GM19035 (cell line): ENCODE results near the gene PPP1R7.

ENCODE experiments used
- ATAC-seq: cut with Tn5 transposase; IDR thresholded peaks from one replicate; pipeline ENCODE4 v1.9.1; 2021; ENCODE audit not compliant: unreplicated experiment

The PPP1R7 gene

GRCh38 chr2:241160318-241160717 lies 10.1 kb downstream of the PPP1R7 start:
- no peak for ATAC-seq

GRCh38 chr2:241161646-241162281 lies 11.5 kb downstream of the PPP1R7 start:
- no peak for ATAC-seq

- ATAC-seq: no peak
Observed at GRCh38 chr2:241163601-241164118, 13.4 kb downstream of the PPP1R7 start.

GRCh38 chr2:241168366-241168765 lies 18.1 kb downstream of the PPP1R7 start:
- no peak for ATAC-seq

- ATAC-seq: no peak
Observed at GRCh38 chr2:241173557-241173956, 23.3 kb downstream of the PPP1R7 start.

- no peak for ATAC-seq
Observed at GRCh38 chr2:241177526-241178334, 27.5 kb downstream of the PPP1R7 start.

- no peak for ATAC-seq
Observed at GRCh38 chr2:241178961-241179360, 28.7 kb downstream of the PPP1R7 start.

GRCh38 chr2:241179899-241180298 lies 29.6 kb downstream of the PPP1R7 start:
- ATAC-seq: no peak

GRCh38 chr2:241180495-241180894 lies 30.2 kb downstream of the PPP1R7 start:
- ATAC-seq: no peak

- no peak for ATAC-seq
Observed at GRCh38 chr2:241182126-241182525, 31.9 kb downstream of the PPP1R7 start.

GRCh38 chr2:241182531-241183133 lies 32.4 kb downstream of the PPP1R7 start:
- ATAC-seq: no peak

- ATAC-seq: no peak
Observed at GRCh38 chr2:241183221-241183620, 33.0 kb downstream of the PPP1R7 start.

GRCh38 chr2:241184901-241185300 lies 34.6 kb downstream of the PPP1R7 start:
- ATAC-seq: no peak

- ATAC-seq: no peak
Observed at GRCh38 chr2:241185961-241186360, 35.7 kb downstream of the PPP1R7 start.

GRCh38 chr2:241187101-241187917 lies 37.0 kb downstream of the PPP1R7 start:
- ATAC-seq: no peak

- ATAC-seq: no peak
Observed at GRCh38 chr2:241187918-241188234, 37.6 kb downstream of the PPP1R7 start.

GRCh38 chr2:241188361-241189092 lies 38.3 kb downstream of the PPP1R7 start, which contains the start of gene ANO7:
Gene ANO7, plus strand, starts transcription at chr2:241188677. Its CDS starts 1,387 bp downstream, at chr2:241190064.
- no peak for ATAC-seq

- ATAC-seq: no peak
Observed at GRCh38 chr2:241189093-241189855, 39.0 kb downstream of the PPP1R7 start.

GRCh38 chr2:241189856-241190201 lies 39.6 kb downstream of the PPP1R7 start:
- no peak for ATAC-seq
